Amygdala (tissue), 56 donors: Measurements from ENCODE around the gene SPDYC.

Experiments used
- DNase-seq, 56 donors: peaks; one replicate each; lab custom pipeline; 2025; lab: John Stamatoyannopoulos, UW

The SPDYC gene

DNA sequence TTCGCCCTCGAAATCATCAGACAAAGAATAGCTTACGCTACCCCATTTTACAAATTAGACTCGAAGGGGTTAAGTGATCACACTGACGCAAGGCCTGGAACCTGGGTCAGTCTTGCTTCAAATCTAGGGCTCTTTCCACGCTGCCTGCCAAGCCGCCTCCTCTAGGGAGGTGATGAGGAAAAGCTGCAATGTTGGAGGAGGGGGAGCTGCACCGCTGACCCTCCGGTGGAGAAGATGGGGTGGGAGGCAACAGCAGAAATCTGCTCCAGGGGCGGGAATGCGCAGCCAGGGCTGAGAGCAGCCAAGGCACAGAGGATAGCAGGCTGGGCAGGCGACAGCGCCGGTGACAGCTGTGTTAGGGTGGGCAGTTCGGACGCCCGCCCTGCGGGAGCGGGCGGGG, 36.3 kb upstream of the SPDYC start:
- no peak for DNase-seq

DNA sequence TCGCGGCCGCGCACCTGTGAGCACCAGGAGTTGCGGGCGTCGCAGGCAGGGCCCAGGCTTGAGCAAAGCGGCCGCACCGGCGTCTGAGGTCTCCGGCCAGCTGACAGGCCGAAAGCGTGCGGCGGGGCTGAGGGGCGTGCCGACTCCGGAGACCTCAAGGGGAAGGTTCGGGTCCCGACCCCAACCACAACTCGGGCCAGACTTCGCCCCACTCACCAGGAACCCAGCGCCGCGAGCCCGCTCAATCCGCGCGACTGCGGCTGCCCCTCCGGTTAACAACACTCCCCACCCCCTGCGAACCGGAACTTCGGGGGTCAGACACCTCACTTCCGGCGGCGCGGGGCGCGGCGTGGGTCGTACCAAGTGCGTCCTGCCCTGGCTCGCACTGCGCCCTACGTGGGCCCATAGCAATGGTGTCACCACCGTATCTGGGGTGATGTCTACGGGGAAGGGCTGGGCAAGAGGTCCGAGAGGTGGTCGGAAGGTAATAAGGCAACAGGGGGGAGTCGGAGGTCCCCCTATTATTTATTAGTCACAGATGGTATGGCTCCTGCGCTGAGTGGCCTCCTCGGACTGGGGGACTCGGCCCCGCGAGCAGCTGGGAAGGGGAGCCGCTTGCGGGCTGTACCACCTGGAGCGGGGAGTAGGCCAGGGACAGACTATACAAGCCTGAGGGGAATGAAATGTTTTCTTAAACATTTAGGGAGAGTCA, 35.6 kb upstream of the SPDYC start, which contains the start of gene SYVN1:
TSS of gene SYVN1 (minus strand) at position 280 of the 712 bp plus-strand sequence. CDS start 918 bp downstream, outside the sequence.
- DNase-seq: peak in 55 of 56 donors; percentile 65 to 96 (median 87)

DNA sequence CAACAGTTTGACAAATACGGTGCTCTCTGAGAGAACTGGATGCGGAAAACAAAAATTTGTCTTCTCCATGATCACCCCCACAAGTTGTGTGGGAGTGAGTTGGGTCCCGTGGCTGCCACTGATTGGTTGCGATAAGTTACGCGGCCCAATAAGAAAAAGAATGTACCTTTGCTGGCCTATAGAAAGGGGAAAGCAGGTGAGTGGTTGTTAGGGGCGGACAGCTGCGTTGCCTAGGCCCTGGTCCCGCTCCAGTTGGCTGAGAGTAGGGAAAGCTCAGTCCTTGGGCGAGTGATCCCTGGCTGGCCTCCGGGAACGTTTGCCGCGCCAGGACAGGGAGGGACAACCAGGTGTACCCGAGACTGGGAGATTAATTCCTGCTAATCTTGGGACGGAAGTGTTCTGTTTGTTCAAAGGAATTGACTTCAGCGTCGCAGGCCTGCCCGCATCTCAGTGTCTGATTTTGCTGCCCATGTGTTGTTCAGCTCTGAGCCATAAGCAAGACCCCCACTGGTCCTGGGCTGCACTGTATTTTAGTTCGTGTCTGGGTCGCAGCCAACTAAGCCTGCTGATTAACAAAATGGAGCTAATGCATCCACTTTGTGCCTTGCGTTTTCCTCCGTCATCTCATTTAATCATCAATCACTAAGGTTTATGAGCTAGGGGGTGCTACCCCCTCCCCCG, 34.9 kb upstream of the SPDYC start:
- peak in 55 of 56 donors; percentile 56 to 94 (median 80) for DNase-seq

DNA sequence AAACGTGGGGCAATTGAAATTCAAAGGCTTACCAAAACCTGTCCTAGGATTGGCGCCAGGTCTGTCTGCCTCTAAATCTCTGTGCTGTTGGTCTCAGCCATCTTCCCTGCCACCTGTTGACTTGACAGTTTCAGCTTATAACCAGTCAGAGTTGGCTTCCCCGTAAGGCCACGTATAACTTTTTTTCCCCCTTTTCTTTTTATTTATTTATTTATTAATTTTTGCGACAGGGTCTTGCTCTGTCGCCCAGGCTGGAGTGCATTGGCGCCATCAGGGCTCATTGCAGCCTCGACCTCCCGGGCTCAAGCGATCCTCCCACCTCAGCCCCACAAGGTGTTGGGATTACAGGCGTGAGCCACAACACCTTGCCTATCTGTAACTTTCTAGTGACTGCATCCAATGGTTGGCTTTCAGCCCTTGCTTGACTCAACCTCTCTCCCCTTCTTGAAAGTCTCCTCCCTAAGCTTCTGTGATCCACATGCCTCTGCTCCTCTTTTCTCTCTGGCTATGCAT, 34.3 kb upstream of the SPDYC start:
- DNase-seq: no peak

DNA sequence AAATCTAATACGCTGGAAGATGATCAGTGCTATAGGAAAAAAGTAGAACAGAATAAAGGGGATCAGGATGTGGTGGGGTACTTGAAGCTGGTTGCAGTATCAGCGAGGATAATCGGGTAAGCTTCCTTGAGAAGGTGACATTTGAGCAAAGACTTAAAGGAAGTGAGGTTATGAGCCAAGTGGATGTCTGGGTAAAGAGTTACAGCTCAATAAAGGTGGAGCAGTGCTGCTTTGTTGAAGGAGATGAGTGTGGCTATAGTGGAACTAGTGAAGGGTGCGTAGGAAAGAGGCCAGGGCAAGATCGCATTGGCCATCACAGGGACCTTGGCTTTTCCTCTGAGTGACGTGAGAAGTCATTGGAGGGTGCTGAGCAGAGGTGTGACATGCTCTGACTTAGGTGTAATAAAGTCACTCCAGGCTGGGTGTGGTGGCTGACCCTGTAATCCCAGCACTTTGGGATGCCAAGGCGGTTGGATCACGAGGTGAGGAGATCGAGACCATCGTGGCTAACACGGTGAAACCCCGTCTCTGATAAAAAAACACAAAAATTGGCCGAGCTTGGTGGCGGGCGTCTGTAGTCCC, 33.4 kb upstream of the SPDYC start:
- no peak for DNase-seq

DNA sequence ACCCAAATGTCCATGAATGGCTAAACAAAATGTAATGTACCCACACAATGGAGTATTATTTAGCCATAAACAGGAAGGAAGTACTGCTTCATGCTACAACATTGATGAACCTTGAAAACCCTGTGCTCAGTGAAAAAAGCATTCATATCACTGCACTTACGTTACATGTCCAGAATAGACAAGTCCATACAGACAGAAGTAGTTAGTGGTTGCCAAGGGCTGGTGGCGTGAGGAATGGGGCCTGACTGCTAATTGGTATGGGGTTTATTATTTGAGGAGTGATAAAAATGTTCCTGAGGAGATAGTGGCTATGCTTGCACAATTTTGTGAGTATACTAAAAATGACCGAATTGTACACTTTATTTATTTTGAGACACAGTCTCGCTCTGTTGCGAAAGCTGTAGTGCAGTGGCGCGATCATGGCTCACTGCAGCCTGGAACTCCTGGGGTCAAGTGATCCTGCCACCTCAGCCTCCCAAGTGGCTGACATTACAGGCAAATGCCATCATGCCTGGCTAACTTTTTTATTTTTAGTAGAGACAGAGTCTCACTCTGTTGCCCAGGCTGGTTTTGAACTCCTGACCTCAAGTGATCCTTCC, 28.0 kb upstream of the SPDYC start:
- no peak for DNase-seq

DNA sequence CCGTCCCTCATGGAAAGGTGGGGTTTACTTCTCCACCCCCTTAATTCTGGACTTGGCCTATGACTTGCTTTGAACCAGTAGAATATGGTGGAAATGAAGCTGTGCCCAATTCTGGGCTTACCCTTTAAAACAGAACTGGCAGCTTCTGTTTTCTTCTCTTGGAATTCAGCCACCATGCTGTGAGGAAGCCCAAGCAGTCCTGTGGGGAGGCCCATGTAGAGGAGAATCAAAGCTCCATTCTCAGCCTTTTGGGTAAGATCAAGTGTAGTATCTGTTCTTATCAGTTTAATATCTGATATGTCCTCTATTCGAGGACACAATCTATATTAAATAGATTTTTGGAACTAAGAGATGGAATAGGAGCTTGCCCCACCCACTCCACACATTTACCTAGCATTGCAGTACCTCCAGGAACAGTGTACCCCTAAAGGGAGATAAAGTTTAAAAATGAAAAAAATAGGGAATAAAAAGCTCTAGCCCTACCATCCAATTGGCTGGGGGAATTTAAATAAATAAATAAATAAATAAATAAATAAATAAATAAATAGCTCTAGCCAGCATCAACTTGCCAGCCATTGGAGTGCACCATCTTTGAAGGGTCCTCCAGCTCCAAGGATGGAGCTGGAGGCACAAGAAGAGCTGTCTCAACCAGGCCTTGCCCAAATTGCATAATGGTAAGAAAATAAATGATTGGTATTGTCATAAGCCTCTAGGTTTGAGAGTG, 22.5 kb upstream of the SPDYC start:
- no peak for DNase-seq

DNA sequence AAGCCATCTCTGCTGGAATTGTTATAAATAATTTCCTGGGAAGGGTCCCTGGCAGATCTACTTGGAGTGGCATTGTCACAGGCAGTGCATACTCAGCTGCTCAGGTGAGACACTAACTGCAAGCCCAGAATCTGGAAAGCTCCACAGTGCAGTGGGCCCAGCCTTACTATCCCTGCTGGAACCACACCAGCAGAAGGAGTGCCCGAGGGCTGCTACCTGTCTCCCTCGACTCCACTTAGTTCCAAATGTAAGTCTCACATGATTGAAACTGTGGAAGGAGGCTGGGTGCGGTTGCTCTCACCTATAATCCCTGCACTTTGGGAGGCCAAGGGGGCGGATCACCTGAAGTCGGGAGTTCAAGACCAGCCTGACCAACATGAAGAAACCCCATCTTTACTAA, 21.4 kb upstream of the SPDYC start:
- no peak for DNase-seq

DNA sequence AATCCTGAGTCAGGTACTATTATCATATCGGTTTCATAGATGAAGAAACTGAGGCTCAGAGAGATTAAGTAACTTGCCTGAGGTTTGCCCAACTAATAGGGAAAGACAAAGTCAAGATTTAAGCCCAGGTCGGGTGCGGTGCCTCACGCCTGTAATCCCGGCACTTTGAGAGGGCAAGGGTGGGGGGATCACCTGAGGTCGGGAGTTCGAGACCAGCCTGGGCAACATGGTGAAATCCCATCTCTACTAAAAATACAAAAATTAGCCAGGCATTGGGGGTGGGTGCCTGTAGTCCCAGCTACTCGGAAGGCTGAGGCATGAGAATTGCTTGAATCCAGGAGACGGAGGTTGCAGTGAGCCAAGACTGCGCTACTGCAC, 19.9 kb upstream of the SPDYC start:
- DNase-seq: peak in 1 of 56 donors; percentile 20

DNA sequence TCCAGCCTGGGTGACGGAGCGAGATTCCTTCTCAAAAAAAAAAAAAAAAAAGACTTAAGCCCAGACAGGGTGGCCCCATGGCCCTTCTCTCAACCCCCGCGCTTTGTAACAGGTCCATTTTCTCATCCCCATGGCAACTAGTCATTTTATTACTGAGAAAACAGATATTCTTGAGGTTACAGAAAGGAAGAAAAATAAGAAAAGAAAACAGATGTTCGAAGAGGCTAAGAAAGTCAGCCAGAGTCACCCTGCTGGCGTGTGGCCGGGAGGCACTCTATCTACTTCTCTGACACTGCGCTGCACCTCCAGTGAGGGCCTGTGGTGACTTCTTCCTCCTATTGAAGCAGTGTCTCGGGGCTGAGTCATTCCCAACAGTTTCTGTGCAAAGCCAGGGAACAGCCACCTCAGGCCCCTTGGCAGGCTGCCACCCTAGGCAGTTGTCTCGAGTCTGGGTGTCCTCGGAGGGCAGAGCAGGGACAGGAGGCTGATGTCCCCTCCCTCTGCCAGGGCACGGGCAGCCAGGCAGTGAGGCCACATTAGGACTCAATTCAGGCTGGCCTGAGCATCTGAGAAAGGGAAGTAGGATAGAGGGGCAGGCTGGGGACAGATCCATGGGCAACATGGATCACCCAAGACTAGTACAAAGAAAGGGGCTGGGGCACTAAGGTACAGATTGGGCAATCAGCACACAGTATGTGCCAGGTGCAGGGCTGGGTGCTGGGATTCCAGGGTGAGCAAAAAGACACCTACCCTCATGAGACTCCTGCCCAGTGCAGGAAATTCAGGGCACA, 19.3 kb upstream of the SPDYC start:
- DNase-seq: peak in 47 of 56 donors; percentile 8 to 77 (median 46)

DNA sequence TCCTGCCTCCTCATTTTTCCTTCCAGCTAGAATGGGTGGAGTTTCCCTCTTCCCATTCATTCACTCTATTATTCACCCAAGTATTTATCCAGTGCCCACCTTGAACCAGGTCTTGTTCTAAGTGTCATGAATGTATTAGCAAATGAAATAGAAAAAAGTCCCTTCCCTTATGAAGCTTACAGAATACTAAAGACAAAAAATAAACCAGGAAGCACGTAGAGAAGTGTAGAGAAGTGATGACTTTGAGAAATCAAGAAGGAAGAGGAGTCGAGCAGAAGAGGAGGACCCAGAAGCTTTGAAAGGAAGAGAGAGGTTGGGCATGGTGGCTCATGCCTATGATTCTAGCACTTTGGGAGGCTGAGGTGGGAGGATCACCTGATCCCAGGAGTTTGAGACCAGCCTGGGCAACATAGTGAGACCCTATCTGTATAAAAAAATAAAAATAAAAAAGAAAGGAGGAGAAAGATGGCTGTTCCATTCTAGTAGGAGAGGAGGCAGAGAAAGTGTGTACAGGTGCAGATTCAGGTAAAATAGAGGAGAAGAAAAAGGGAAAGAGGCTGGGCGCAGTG, 18.6 kb upstream of the SPDYC start:
- no peak for DNase-seq

DNA sequence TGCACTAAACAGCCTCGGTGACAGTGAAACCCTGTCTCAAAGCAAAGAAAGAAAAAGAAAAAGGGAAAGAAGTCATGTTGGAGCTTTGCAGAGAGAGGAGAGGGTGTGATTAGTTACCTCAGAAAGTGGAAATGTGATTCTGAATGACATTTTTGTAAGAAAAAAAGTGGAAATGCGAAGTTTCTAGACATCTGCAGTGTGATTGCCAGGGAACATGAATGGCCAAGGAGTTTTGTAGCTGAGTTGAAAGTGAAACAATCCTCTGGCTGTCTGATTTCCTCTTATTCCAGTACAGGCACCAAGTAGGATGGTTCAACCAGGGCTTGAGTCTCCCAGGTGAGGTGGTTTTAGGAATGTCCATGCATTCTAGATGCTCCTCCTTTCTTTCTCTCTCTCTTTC, 17.9 kb upstream of the SPDYC start:
- no peak for DNase-seq

DNA sequence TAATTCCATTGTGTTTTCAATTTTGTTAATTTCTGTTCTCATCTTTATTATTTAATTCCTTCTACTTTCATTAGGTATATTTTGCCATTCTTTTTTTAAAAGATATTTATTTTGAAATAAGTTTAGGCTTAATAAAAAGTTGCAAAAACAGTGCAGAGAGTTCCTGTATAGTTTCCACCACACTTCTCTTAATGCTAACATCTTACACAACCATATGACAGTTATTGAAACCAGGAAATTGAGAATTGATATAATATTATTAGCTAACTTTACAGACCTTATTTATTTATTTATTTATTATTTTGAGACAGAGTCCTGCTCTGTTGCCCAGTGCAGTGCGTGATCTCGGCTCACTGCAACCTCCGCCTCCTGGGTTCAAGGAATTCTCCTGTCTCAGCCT, 13.8 kb upstream of the SPDYC start:
- no peak for DNase-seq

DNA sequence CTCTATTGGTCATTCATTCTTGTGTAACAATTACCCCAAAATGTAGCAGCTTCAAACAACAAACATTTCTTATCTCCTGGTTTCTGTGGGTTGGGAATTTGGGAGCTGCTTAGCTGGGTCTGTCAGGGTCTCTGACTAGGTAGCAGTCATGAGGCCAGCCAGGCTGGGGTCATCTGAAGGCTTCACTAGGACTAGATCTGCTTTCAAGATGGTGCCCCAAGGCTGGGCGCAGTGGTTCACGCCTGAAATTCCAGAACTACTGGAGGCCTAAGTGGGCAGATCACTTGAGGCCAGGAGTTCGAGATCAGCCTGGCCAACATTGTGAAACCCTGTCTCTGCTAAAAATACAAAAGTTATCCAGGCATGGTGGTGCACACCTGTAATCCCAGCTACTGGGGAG, 13.1 kb upstream of the SPDYC start:
- no peak for DNase-seq

DNA sequence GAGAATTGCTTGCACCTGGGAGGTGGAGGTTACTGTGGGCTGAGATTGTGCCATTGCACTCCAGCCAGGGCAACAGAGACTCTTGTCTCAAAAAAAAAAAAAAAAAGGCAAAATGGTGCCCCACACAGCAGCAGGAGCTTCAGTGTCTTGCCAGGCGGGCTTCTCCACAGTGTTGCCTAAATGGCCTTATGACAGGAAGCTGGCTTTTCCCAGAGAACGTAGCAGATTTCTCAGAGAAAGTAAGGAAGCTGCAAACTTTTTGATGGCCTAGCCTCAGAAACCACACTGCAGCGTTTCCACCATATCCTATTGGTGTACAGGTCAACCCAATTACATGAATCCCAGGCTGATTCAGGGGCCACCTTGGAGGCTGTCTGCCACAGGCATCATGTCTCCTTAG, 12.7 kb upstream of the SPDYC start:
- DNase-seq: no peak

DNA sequence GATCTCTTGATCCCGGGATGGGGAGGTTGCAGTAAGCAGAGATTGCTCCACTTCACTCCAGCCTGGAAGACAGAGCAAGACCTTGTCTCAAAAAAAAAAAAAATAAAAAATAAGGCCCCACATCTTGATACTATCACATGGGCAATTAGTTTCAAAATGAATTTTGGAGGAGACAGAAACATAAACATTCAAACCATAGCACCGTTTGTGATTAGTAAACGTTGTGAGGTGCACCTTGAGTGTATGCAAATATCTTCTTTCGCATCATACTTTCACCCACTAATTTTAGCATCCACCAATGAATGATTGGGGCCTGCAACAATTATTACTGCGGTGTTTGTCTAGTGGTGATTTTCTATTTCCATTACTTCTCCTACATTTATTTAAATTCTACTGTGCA, 11.0 kb upstream of the SPDYC start:
- no peak for DNase-seq

DNA sequence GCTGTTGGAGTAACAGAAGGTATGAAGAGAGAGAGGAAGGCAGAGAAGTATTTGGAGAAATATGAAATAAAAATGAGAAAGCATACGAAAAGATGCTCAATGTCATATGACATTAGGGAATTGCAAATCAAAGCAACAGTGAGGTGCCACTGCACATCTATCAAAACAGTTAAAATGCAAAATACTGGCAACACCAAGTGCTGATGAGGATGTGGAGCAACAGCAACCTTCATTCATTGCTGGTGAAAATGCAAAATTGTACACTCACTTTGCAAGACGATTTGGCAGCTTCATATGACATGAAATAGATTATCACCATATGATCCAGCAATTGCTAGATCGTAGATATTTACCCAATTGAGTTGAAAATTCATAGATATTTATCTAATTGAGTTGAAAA, 9.4 kb upstream of the SPDYC start:
- DNase-seq: no peak

DNA sequence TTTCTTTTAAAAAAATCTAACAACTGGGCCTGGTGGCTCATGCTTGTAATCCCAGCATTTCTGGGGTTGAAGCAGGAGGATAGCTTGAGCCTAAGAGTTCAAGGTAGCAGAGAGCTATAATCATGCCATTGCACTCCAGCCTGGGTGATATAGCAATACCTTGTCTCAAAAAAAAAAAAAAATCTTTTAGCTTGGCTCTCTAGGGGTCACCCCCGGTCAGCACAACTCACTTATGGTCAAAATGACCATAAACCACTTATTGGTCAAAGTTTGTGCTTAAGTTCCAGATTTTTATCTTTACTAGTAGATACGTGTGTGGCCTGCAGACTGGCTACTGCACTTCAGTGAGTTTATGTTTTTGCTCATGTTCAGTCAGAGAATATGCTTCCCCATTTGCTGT, 6.3 kb upstream of the SPDYC start:
- no peak for DNase-seq
